ENCODE results near the gene SORCS2.
A peak's percentile ranks its signal among the peaks of the same experiment; 100 is the strongest.

Gene SORCS2

DNA sequence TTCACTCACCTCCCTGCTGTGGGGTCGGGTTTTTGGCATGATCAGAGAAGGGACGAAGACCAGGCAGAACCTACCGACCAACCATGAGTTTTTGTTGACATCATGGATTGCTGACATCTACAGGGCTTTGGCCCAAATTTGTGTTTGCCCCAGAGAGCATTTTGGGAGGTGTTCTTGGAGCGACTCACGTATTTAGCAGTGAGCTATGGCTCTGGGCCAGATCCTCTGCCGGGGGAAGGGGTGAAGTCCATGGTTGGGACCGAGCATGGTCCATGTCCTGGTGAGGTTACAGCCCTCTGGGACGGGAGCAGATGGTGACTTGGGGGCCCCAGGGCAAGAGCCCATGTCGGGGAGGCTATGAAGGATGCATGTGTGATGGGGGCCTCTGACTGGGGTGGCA is 17.4 kb downstream of the SORCS2 start:
- TF ChIP-seq CEBPB (IDR thresholded peaks at IDR 0.05), result no peak
- TF ChIP-seq TCF12 (IDR thresholded peaks at IDR 0.05; ENCODE audit: low read depth), result no peak
- TF ChIP-seq, protein P1, sequence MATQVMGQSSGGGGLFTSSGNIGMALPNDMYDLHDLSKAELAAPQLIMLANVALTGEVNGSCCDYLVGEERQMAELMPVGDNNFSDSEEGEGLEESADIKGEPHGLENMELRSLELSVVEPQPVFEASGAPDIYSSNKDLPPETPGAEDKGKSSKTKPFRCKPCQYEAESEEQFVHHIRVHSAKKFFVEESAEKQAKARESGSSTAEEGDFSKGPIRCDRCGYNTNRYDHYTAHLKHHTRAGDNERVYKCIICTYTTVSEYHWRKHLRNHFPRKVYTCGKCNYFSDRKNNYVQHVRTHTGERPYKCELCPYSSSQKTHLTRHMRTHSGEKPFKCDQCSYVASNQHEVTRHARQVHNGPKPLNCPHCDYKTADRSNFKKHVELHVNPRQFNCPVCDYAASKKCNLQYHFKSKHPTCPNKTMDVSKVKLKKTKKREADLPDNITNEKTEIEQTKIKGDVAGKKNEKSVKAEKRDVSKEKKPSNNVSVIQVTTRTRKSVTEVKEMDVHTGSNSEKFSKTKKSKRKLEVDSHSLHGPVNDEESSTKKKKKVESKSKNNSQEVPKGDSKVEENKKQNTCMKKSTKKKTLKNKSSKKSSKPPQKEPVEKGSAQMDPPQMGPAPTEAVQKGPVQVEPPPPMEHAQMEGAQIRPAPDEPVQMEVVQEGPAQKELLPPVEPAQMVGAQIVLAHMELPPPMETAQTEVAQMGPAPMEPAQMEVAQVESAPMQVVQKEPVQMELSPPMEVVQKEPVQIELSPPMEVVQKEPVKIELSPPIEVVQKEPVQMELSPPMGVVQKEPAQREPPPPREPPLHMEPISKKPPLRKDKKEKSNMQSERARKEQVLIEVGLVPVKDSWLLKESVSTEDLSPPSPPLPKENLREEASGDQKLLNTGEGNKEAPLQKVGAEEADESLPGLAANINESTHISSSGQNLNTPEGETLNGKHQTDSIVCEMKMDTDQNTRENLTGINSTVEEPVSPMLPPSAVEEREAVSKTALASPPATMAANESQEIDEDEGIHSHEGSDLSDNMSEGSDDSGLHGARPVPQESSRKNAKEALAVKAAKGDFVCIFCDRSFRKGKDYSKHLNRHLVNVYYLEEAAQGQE (IDR thresholded peaks at IDR 0.05; ENCODE audit: low read depth), result no peak
- TF ChIP-seq RAD21 (IDR thresholded peaks at IDR 0.05; ENCODE audit: low read depth), result no peak
- TF ChIP-seq ZBTB7A (IDR thresholded peaks at IDR 0.05; ENCODE audit: low read depth), result no peak
- TF ChIP-seq YY1 (IDR thresholded peaks at IDR 0.05; ENCODE audit: low read depth), result no peak
- TF ChIP-seq TAF1 (IDR thresholded peaks at IDR 0.05; ENCODE audit: low read depth), result no peak
- TF ChIP-seq, protein P2, sequence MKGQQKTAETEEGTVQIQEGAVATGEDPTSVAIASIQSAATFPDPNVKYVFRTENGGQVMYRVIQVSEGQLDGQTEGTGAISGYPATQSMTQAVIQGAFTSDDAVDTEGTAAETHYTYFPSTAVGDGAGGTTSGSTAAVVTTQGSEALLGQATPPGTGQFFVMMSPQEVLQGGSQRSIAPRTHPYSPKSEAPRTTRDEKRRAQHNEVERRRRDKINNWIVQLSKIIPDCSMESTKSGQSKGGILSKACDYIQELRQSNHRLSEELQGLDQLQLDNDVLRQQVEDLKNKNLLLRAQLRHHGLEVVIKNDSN (IDR thresholded peaks at IDR 0.05), result no peak
- TF ChIP-seq, protein P3, sequence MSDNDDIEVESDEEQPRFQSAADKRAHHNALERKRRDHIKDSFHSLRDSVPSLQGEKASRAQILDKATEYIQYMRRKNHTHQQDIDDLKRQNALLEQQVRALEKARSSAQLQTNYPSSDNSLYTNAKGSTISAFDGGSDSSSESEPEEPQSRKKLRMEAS (IDR thresholded peaks at IDR 0.05), result no peak
- no peak for TF ChIP-seq NFIC (IDR thresholded peaks at IDR 0.05)
- no peak for TF ChIP-seq CREB1 (IDR thresholded peaks at IDR 0.05; ENCODE audit: low read depth)
- no peak for TF ChIP-seq TEAD4 (IDR thresholded peaks at IDR 0.05)

DNA sequence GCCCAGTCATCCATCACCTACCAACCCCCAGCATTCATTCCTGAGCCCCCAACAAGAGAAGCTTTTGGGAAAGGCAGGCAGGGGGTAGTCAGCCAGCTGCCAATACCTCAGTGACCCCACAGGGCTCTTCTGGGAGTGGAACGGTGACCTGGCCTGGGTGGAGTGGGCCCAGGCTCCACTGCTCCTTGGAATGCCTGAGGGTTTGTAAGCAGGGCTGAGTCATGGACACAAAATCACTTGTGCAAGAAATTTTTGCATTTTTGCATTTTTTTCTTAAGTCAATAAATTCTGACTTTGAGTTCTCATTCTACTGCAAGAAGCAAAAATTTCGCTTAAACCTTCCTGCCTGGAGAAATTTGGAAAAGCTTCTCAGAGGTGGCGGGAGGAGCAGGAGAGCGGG is 18.5 kb downstream of the SORCS2 start:
- TF ChIP-seq EP300 (IDR thresholded peaks at IDR 0.05; ENCODE audit: borderline replicate concordance) (peak; percentile 70), TCF12 (IDR thresholded peaks at IDR 0.05; ENCODE audit: low read depth) (peak; percentile 69; the same call in 1 of the 2 replicates), YY1 (IDR thresholded peaks at IDR 0.05; ENCODE audit: low read depth) (no peak), NFIC (IDR thresholded peaks at IDR 0.05) (peak; percentile 41; the same call in 1 of the 2 replicates), RAD21 (IDR thresholded peaks at IDR 0.05; ENCODE audit: low read depth) (no peak), FOXM1 (IDR thresholded peaks at IDR 0.05; ENCODE audit: borderline replicate concordance, low read depth) (0 out of 2 replicates have a peak, but pooled peaks have one; percentile 24), CREB1 (IDR thresholded peaks at IDR 0.05; ENCODE audit: low read depth) (no peak), CEBPB (IDR thresholded peaks at IDR 0.05) (no peak), TEAD4 (IDR thresholded peaks at IDR 0.05) (peak; percentile 71), EGR1 (IDR thresholded peaks at IDR 0.05) (no peak), TAF1 (IDR thresholded peaks at IDR 0.05; ENCODE audit: low read depth) (no peak), ZBTB7A (IDR thresholded peaks at IDR 0.05; ENCODE audit: low read depth) (no peak)
- TF ChIP-seq, protein P1 (IDR thresholded peaks at IDR 0.05; ENCODE audit: low read depth), result no peak
- TF ChIP-seq, protein P3 (IDR thresholded peaks at IDR 0.05), result no peak
- TF ChIP-seq, protein P2 (IDR thresholded peaks at IDR 0.05), result no peak

DNA sequence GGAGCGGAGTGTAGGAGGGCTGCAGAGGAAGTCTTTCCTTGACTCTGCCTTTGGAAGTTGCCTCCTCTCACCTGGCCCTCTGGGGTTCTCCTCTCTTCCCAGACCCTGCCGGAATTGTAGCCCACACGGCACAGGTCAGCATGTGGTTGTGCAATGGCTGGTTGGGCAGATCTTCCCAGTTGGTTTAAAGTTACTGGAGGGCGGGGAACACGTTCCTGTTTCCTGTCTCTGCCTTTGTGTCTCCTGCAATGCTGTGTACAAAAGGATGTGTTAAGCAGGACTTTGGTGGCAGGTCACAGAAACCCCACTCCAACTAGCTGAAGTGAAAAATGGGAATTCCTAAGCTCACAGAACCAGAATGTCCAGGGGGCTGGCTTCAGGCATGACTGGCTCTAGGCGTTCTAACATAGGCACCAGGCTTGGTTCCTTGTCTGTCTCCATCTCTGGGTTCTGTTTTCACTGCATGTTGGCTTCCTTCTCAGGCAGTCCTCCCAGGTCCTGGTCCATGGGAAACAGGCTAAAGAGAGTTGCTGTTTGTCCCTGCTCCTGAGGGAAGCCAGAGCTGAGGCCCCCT is 19.9 kb downstream of the SORCS2 start:
- no peak for TF ChIP-seq CREB1 (IDR thresholded peaks at IDR 0.05; ENCODE audit: low read depth)
- TF ChIP-seq TCF12 (IDR thresholded peaks at IDR 0.05; ENCODE audit: low read depth), result peak; percentile 43; the same call in 1 of the 2 replicates
- TF ChIP-seq YY1 (IDR thresholded peaks at IDR 0.05; ENCODE audit: low read depth), result 0 out of 2 replicates have a peak, but pooled peaks have one; percentile 16
- no peak for TF ChIP-seq EP300 (IDR thresholded peaks at IDR 0.05; ENCODE audit: borderline replicate concordance)
- peak; percentile 92 for TF ChIP-seq CEBPB (IDR thresholded peaks at IDR 0.05)
- 0 out of 2 replicates have a peak, but pooled peaks have one; percentile 28 for TF ChIP-seq ZBTB7A (IDR thresholded peaks at IDR 0.05; ENCODE audit: low read depth)

DNA sequence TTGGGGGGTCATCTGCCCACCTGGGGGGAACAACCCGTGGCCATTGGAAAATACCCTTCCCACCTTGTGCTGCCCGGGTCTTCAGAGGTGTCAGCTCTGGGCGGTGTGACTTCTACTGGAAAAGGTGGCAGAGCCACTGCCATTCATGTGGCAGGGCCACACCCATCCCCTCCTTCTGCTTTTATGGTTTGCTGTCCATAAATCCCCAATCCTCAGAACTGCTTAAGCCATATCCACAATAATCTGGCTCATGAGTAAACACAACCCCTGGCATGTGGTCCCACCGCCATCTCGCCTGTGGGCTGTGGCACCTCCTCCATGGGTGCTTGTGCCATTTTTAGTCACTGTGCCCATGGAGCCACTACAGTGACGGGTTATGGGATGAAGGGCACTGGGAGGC is 20.6 kb downstream of the SORCS2 start:
- no peak for TF ChIP-seq TCF12 (IDR thresholded peaks at IDR 0.05; ENCODE audit: low read depth)
- TF ChIP-seq EGR1 (IDR thresholded peaks at IDR 0.05), result no peak
- TF ChIP-seq, protein P2 (IDR thresholded peaks at IDR 0.05), result no peak
- TF ChIP-seq, protein P3 (IDR thresholded peaks at IDR 0.05), result no peak
- no peak for TF ChIP-seq CEBPB (IDR thresholded peaks at IDR 0.05)
- TF ChIP-seq FOXM1 (IDR thresholded peaks at IDR 0.05; ENCODE audit: borderline replicate concordance, low read depth), result no peak
- TF ChIP-seq TAF1 (IDR thresholded peaks at IDR 0.05; ENCODE audit: low read depth), result no peak
- TF ChIP-seq YY1 (IDR thresholded peaks at IDR 0.05; ENCODE audit: low read depth), result no peak
- TF ChIP-seq CREB1 (IDR thresholded peaks at IDR 0.05; ENCODE audit: low read depth), result no peak
- TF ChIP-seq, protein P1 (IDR thresholded peaks at IDR 0.05; ENCODE audit: low read depth), result no peak
- no peak for TF ChIP-seq ZBTB7A (IDR thresholded peaks at IDR 0.05; ENCODE audit: low read depth)
- TF ChIP-seq TEAD4 (IDR thresholded peaks at IDR 0.05), result no peak
- no peak for TF ChIP-seq EP300 (IDR thresholded peaks at IDR 0.05; ENCODE audit: borderline replicate concordance)
- TF ChIP-seq NFIC (IDR thresholded peaks at IDR 0.05), result no peak

Measured in Ishikawa (cell line).